Measurements from ENCODE around the gene STAC2. TPM values are rescaled to one million over a fixed set of nuclear protein-coding genes. Genes with fewer than 3 reads are reported as not detected.

STAC2 gene
- total and polyA plus RNA-seq, 9 of the 15 experiments (the other 6 are each of a cell fraction or from before 2014, with no cell fraction given), result not detected

DNA sequence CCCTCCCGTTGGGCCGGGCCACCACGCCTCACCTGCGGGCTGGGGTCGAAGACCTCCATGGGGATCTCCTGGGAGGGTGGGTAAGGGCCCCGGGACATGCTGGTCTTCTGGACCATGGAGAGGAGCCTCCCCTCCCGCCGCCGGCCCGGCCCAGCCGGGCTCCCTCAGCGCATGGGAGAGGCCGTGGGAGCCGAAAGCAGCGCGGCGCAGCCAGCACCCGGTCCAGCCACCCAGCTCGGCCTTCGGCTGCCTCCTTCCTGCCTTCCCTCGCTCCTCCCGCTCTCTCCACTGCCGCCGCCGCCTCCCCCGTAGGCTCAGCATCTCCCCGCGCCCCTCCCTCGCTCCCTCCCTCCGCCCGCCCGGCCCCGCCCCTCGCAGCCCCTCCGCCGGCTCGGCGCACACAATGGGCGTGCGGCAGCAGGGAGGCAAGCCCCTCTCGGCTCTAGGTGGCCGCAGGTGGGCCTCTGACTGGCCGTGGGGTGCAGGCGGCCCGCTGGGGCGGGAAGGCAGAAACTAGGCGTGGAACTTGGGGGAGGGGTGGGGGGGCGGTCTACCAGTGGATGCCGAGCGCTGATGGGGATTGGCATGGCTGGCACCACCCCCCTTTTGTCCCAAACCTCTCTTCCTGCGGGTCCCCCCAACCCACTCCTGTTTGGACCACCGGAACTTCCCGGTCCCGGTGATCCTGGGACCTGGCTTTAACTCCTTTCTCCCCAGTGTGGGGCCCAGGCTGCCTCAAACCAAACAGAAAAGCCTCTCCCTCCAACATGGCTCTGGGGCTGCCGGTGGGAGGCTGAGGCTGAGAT lies 28.2 kb downstream of the STAC2 start, which contains the start of gene CACNB1 (continued):
- TF ChIP-seq, protein P1, sequence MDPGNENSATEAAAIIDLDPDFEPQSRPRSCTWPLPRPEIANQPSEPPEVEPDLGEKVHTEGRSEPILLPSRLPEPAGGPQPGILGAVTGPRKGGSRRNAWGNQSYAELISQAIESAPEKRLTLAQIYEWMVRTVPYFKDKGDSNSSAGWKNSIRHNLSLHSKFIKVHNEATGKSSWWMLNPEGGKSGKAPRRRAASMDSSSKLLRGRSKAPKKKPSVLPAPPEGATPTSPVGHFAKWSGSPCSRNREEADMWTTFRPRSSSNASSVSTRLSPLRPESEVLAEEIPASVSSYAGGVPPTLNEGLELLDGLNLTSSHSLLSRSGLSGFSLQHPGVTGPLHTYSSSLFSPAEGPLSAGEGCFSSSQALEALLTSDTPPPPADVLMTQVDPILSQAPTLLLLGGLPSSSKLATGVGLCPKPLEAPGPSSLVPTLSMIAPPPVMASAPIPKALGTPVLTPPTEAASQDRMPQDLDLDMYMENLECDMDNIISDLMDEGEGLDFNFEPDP (CRISPR knock-in tag; IDR thresholded peaks at IDR 0.05), result no peak
- TF ChIP-seq BRD9 (IDR thresholded peaks at IDR 0.05; ENCODE audit: low read depth, partially characterized antibody), result no peak
- peak; percentile 20 for TF ChIP-seq ZFP36 (IDR thresholded peaks at IDR 0.05; ENCODE audit: low read depth, low read length, partially characterized antibody)
- TF ChIP-seq KAT7 (CRISPR knock-in tag; IDR thresholded peaks at IDR 0.05; ENCODE audit: borderline replicate concordance), result no peak
- no peak for TF ChIP-seq SMARCA5 (IDR thresholded peaks at IDR 0.05)
- no peak for TF ChIP-seq CEBPG (CRISPR knock-in tag; IDR thresholded peaks at IDR 0.05)
- no peak for TF ChIP-seq CEBPG (tag; conservative IDR thresholded peaks at IDR 0.05 in 1 of 2, IDR thresholded peaks at IDR 0.05 in 1 of 2)
- no peak for TF ChIP-seq IFI16 (CRISPR knock-in tag; IDR thresholded peaks at IDR 0.05)
- TF ChIP-seq, protein P2, sequence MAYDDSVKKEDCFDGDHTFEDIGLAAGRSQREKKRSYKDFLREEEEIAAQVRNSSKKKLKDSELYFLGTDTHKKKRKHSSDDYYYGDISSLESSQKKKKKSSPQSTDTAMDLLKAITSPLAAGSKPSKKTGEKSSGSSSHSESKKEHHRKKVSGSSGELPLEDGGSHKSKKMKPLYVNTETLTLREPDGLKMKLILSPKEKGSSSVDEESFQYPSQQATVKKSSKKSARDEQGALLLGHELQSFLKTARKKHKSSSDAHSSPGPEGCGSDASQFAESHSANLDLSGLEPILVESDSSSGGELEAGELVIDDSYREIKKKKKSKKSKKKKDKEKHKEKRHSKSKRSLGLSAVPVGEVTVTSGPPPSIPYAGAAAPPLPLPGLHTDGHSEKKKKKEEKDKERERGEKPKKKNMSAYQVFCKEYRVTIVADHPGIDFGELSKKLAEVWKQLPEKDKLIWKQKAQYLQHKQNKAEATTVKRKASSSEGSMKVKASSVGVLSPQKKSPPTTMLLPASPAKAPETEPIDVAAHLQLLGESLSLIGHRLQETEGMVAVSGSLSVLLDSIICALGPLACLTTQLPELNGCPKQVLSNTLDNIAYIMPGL (CRISPR knock-in tag; IDR thresholded peaks at IDR 0.05), result no peak
- TF ChIP-seq RUNX1 (IDR thresholded peaks at IDR 0.05; ENCODE audit: low read depth), result no peak
- no peak for TF ChIP-seq ZNF12 (CRISPR knock-in tag; IDR thresholded peaks at IDR 0.05)
- TF ChIP-seq NFIC (IDR thresholded peaks at IDR 0.05), result peak; percentile 13; the same call in 1 of the 2 replicates
- no peak for TF ChIP-seq ZNF408 (CRISPR knock-in tag; IDR thresholded peaks at IDR 0.05; ENCODE audit: low read depth)
- no peak for TF ChIP-seq ARHGAP35 (IDR thresholded peaks at IDR 0.05; ENCODE audit: partially characterized antibody)
- TF ChIP-seq, protein P3, sequence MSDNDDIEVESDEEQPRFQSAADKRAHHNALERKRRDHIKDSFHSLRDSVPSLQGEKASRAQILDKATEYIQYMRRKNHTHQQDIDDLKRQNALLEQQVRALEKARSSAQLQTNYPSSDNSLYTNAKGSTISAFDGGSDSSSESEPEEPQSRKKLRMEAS (CRISPR knock-in tag; IDR thresholded peaks at IDR 0.05), result no peak
- TF ChIP-seq ZKSCAN8 (CRISPR knock-in tag; IDR thresholded peaks at IDR 0.05), result no peak
- TF ChIP-seq ZNF232 (CRISPR knock-in tag; IDR thresholded peaks at IDR 0.05), result no peak
- TF ChIP-seq XRCC4 (IDR thresholded peaks at IDR 0.05; ENCODE audit: extremely low read depth, insufficient read depth, insufficient read length), result no peak
- TF ChIP-seq, protein P4, sequence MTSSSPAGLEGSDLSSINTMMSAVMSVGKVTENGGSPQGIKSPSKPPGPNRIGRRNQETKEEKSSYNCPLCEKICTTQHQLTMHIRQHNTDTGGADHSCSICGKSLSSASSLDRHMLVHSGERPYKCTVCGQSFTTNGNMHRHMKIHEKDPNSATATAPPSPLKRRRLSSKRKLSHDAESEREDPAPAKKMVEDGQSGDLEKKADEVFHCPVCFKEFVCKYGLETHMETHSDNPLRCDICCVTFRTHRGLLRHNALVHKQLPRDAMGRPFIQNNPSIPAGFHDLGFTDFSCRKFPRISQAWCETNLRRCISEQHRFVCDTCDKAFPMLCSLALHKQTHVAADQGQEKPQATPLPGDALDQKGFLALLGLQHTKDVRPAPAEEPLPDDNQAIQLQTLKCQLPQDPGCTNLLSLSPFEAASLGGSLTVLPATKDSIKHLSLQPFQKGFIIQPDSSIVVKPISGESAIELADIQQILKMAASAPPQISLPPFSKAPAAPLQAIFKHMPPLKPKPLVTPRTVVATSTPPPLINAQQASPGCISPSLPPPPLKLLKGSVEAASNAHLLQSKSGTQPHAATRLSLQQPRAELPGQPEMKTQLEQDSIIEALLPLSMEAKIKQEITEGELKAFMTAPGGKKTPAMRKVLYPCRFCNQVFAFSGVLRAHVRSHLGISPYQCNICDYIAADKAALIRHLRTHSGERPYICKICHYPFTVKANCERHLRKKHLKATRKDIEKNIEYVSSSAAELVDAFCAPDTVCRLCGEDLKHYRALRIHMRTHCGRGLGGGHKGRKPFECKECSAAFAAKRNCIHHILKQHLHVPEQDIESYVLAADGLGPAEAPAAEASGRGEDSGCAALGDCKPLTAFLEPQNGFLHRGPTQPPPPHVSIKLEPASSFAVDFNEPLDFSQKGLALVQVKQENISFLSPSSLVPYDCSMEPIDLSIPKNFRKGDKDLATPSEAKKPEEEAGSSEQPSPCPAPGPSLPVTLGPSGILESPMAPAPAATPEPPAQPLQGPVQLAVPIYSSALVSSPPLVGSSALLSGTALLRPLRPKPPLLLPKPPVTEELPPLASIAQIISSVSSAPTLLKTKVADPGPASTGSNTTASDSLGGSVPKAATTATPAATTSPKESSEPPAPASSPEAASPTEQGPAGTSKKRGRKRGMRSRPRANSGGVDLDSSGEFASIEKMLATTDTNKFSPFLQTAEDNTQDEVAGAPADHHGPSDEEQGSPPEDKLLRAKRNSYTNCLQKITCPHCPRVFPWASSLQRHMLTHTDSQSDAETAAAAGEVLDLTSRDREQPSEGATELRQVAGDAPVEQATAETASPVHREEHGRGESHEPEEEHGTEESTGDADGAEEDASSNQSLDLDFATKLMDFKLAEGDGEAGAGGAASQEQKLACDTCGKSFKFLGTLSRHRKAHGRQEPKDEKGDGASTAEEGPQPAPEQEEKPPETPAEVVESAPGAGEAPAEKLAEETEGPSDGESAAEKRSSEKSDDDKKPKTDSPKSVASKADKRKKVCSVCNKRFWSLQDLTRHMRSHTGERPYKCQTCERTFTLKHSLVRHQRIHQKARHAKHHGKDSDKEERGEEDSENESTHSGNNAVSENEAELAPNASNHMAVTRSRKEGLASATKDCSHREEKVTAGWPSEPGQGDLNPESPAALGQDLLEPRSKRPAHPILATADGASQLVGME (CRISPR knock-in tag; IDR thresholded peaks at IDR 0.05), result no peak

Measured in K562 (cell line).